GM10248 (cell line): Measurements from ENCODE around the gene MAP1B.

Experiments
- CTCF ChIA-PET: fragments of 300-600 bp; sonication (Branson Sonifier 250); formaldehyde crosslinking; extraction: SDS; loops from one replicate; lab custom pipeline; 2021; ENCODE audit warnings: antibody characterized with exemption; lab: Yijun Ruan, JAX
- POLR2A ChIA-PET: fragments of 350-650 bp; sonication (Branson Sonifier 250); formaldehyde crosslinking; extraction: SDS; loops from one replicate; lab custom pipeline; 2020; ENCODE audit warnings: antibody characterized with exemption; lab: Yijun Ruan, JAX
- DNase-seq: peaks from one replicate; pipeline ENCODE4 v3.0.0; 2012; ENCODE audit errors: extremely low spot score
- TF ChIP-seq, protein P1 (sequence below): IDR thresholded peaks from 2 replicates; pipeline ENCODE4 v1.5.1; 2012; ENCODE audit warnings: mild to moderate bottlenecking, low read depth; ENCODE audit errors: extremely low read depth, missing control alignments, control extremely low read depth

Gene MAP1B

GRCh38 chr5:72255237-72255636 is 148.0 kb downstream of the MAP1B start:
- POLR2A ChIA-PET = no interaction called here
- TF ChIP-seq, protein P1, sequence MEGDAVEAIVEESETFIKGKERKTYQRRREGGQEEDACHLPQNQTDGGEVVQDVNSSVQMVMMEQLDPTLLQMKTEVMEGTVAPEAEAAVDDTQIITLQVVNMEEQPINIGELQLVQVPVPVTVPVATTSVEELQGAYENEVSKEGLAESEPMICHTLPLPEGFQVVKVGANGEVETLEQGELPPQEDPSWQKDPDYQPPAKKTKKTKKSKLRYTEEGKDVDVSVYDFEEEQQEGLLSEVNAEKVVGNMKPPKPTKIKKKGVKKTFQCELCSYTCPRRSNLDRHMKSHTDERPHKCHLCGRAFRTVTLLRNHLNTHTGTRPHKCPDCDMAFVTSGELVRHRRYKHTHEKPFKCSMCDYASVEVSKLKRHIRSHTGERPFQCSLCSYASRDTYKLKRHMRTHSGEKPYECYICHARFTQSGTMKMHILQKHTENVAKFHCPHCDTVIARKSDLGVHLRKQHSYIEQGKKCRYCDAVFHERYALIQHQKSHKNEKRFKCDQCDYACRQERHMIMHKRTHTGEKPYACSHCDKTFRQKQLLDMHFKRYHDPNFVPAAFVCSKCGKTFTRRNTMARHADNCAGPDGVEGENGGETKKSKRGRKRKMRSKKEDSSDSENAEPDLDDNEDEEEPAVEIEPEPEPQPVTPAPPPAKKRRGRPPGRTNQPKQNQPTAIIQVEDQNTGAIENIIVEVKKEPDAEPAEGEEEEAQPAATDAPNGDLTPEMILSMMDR = no peak
- CTCF ChIA-PET = interaction anchor here (1.9 to 2.8 kb wide), 2 partner anchors 9 to 14 kb away, joined by 7 to 10 read pairs; no protein-coding TSS in a partner anchor
- DNase-seq = no peak

DNA sequence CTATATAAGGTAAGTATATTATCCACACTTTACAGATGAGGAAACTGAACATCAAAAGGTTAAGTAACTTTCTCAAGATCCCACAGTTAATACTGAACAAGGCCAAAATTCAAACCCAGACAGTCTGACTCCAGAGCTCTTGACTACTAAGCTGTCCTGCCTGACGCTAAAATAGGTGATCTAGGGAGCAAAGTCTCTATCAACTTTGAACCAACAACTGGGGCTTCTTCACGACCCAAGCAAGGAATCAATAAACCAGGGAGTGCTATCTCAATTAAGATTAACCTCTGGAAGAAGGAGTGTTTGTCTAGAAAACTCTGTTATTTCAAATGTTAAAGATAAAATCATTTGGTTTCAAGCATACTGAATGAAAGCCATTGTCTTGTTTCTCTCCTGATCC is 148.4 kb downstream of the MAP1B start:
- DNase-seq = no peak

GRCh38 chr5:72256536-72256935 is 149.3 kb downstream of the MAP1B start:
- POLR2A ChIA-PET = no interaction called here
- no peak for DNase-seq
- TF ChIP-seq, protein P1 = no peak
- CTCF ChIA-PET = interaction anchor here (1.6 kb wide), 1 partner anchor 8 kb away, joined by 4 read pairs; no protein-coding TSS in a partner anchor

More for the DNA sequence above, 148.4 kb downstream of the MAP1B start:
- CTCF ChIA-PET = interaction anchor here (1.9 kb wide), 1 partner anchor 10 kb away, joined by 7 read pairs; no protein-coding TSS in a partner anchor
- POLR2A ChIA-PET = no interaction called here
- TF ChIP-seq, protein P1 = no peak
